ENCODE results near the gene CRTC1. TPM values are rescaled to one million over a fixed set of nuclear protein-coding genes. Genes with fewer than 3 reads are reported as not detected.

The CRTC1 gene
- total RNA-seq, 3 donors from 2014 or later: 11.5 to 15.1 (median 12.5) TPM

DNA sequence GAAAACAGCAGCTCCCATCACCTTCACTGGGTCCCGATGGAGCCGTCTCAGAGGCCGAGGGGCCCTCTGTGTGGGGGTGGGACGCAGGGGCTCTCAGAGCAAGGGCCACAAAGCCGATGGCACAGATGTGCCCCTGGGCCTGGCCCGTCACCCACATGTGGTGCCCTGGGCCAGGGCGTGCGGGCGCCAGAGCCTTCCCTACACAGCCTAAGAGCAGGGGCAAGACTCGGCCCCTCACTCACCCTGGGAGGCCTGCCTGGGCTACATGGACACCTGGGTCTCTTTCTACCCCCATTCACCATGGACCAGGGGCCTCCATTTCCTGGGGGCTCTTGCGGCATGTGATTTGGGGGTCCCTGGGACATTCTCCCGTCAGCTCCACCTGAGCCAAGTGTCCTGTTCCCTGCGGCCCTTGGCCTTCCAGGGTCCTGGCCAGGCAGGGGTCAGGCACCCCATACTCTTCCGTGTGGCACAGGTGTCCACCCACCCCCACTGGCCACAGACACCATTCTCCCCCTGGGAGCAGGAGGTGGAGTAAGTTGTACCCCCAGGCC, 97.6 kb downstream of the CRTC1 start:
- TF ChIP-seq, protein P1, sequence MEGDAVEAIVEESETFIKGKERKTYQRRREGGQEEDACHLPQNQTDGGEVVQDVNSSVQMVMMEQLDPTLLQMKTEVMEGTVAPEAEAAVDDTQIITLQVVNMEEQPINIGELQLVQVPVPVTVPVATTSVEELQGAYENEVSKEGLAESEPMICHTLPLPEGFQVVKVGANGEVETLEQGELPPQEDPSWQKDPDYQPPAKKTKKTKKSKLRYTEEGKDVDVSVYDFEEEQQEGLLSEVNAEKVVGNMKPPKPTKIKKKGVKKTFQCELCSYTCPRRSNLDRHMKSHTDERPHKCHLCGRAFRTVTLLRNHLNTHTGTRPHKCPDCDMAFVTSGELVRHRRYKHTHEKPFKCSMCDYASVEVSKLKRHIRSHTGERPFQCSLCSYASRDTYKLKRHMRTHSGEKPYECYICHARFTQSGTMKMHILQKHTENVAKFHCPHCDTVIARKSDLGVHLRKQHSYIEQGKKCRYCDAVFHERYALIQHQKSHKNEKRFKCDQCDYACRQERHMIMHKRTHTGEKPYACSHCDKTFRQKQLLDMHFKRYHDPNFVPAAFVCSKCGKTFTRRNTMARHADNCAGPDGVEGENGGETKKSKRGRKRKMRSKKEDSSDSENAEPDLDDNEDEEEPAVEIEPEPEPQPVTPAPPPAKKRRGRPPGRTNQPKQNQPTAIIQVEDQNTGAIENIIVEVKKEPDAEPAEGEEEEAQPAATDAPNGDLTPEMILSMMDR (IDR thresholded peaks at IDR 0.05): no peak
- no peaks in the 10 kb centered on the region for H3K36me3 ChIP-seq (ENCODE audit: low read depth)
- ATAC-seq: no peak
- H3K9me3 ChIP-seq: no peaks in the 10 kb centered on the region
- no peak for DNase-seq
- H3K4me3 ChIP-seq: no peak overlapping the region
- peaks cover 5% of the 10 kb centered on the region for H3K4me1 ChIP-seq (ENCODE audit: low read depth)
- intact Hi-C loops (cut with DNase I, micrococcal nuclease): no loop called here

DNA sequence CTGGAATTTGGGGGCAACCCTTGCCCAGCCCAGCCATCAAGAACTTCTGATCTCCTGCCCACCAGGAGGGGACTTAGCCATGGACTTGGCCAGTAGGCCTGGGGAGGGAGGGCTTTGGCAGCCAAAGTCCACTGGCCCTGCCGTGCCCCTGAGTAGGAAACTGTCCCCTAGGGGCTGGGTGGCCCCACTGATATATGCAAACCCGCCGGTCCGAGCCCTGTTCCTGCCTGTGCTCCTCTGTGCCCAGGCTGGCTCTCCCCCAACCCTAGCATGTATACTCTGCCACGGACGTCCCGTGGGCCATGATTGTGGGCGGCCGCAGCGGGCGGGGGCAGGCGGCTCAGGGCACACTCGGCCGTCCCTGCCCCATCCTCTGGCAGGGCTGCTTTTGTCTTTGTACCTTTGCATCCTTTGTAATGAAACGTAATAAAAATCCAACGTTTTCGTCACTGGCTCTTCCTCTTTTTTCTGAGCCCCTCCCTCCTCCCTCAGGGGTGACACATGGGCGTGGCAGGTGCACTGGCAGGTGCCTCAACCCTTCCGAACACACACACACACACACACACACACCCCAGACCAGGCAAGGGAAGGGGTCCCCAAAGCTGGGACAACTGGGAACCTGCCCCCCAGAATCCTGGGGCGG, 98.5 kb downstream of the CRTC1 start:
- no peaks in the 10 kb centered on the region for H3K36me3 ChIP-seq (ENCODE audit: low read depth)
- H3K4me3 ChIP-seq: no peak overlapping the region
- peaks cover 5% of the 10 kb centered on the region for H3K4me1 ChIP-seq (ENCODE audit: low read depth)
- TF ChIP-seq, protein P1 (IDR thresholded peaks at IDR 0.05): no peak
- ATAC-seq (peak; percentile 5), DNase-seq (no peak)
- intact Hi-C loops (cut with DNase I, micrococcal nuclease): no loop called here
- H3K9me3 ChIP-seq: no peaks in the 10 kb centered on the region

DNA sequence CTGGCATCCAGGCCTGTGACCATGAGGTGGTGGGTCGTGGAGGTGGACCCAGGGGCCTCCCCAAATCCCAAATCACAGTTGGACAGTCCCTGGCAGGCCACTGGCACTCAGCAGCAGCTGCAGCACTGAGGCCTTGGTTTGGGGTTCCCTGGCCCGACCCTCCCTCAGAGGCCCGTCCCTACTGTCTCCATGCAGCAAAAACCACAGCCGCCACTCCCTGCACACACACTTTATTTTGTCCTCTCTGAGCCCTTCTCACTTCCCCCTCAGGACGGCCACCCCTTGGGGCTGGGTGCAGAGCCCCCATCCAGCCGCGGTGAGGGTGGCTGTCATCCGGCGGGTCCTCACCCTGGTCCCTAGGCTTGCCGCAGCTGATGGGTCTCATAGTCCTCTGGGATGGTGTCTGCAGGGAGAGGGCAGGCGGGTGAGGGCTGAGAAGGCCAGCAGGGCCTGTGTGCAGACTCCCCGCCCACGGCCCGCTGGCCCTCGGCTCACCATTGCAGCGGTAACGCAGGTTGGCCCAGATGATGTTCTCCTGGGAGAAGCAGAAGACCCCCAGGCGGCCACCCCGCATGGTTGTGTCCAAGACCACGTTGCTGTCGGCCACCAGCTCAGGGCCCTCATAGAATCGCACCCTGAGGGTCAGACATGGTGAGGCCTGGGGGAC, 99.2 kb downstream of the CRTC1 start:
- DNase-seq (no peak), ATAC-seq (no peak)
- intact Hi-C loops (cut with DNase I, micrococcal nuclease): no loop called here
- TF ChIP-seq, protein P1 (IDR thresholded peaks at IDR 0.05): no peak
- Histone ChIP-seq H3K9me3 (no peaks in the 10 kb centered on the region), H3K4me1 (ENCODE audit: low read depth) (peaks cover 7% of the 10 kb centered on the region), H3K4me3 (no peak overlapping the region), H3K36me3 (ENCODE audit: low read depth) (no peaks in the 10 kb centered on the region)

DNA sequence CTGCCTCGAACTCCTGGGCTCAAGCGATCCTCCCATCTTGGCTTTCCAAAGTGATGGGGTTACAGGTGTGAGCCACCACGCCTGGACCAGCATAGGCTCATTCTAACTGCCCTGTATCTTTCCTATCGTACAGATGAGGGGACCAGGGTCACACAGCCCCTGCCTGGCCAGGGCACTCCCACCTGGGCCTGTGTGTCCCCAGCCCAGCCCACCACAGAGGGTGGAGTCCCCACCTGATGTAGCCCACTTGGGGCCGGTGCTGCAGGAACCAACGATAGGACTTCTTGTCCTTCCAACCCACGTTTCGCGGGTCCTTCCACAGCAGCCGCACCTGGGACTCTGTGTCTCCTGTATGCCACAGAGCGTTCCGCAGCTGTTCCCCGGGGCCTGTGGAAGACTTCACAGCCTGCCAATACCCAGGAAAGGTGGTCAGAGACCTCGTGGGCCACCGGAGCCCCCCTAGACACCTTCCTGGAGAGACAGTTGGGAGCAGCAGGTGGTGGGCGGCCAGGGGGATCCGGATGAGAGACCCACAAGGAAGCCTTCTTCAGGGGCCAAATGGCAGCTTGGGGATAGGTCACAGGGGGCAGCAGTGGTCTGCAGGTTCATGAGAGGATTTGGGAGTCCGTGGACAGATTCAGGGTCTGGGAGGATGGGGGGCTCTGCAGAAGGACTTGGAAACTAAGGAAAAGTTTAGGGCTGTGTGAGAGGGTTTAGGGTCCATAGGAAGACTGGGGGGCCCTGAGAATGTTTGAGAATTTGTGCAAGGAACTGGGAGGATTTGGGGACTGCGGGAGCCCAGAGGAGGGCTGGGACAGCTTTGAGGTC, 100.7 kb downstream of the CRTC1 start:
- intact Hi-C loops (cut with DNase I, micrococcal nuclease): no loop called here
- ATAC-seq (no peak), DNase-seq (no peak)
- no peaks in the 10 kb centered on the region for H3K9me3 ChIP-seq
- TF ChIP-seq, protein P1 (IDR thresholded peaks at IDR 0.05): no peak
- no peak overlapping the region for H3K4me3 ChIP-seq
- H3K4me1 ChIP-seq (ENCODE audit: low read depth): peaks cover 15% of the 10 kb centered on the region
- H3K36me3 ChIP-seq (ENCODE audit: low read depth): no peaks in the 10 kb centered on the region

DNA sequence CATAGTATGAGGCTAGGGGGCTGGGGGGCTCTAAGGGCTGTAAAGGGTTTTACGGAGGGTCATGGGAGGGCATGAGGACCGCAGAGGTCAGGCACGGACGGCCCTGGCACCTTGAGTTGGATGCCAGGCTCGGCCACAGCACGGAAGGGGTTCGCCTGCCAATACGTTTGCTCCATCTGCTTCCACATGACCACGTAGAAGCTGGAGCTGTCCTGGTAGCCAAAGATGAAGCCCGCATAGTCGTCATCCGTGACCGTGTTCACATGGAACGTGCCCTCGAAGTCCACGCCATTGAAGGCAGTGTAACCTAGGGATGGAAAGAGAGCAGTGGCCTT, 101.3 kb downstream of the CRTC1 start:
- Histone ChIP-seq H3K4me3 (no peak overlapping the region), H3K4me1 (ENCODE audit: low read depth) (peaks cover 19% of the 10 kb centered on the region), H3K9me3 (no peaks in the 10 kb centered on the region), H3K36me3 (ENCODE audit: low read depth) (no peaks in the 10 kb centered on the region)
- ATAC-seq (no peak), DNase-seq (no peak)
- intact Hi-C loops (cut with DNase I, micrococcal nuclease): no loop called here
- TF ChIP-seq, protein P1 (IDR thresholded peaks at IDR 0.05): no peak
